HUES6 (cell line): ENCODE data around the gene MAPRE3.

Source experiments
- H3K27ac ChIP-seq: 2 replicates; pipeline ENCODE4 v1.7.0; 2013; ENCODE audit warnings: low read depth, mild to moderate bottlenecking, low read length, inconsistent platforms
- H3K27me3 ChIP-seq: 2 replicates; pipeline ENCODE4 v1.6.1; 2013; ENCODE audit warnings: low read length; ENCODE audit not compliant: control insufficient read depth, insufficient read depth
- H3K36me3 ChIP-seq: 2 replicates; pipeline ENCODE4 v1.6.1; 2013; ENCODE audit warnings: low read length; ENCODE audit not compliant: control insufficient read depth, insufficient read depth
- H3K4me1 ChIP-seq: 2 replicates; pipeline ENCODE4 v1.6.1; 2013; ENCODE audit warnings: low read length; ENCODE audit not compliant: control insufficient read depth, insufficient read depth
- H3K4me3 ChIP-seq: 2 replicates; pipeline ENCODE4 v1.5.1; 2013; ENCODE audit warnings: low read depth, low read length
- H3K9ac ChIP-seq: one replicate; pipeline ENCODE4 v1.6.1; 2013; ENCODE audit warnings: mild to moderate bottlenecking, low read length
- H3K9me3 ChIP-seq: 2 replicates; pipeline ENCODE4 v1.6.1; 2013; ENCODE audit warnings: low read depth, low read length; ENCODE audit not compliant: control insufficient read depth, insufficient read depth

Gene MAPRE3

GRCh38 chr2:27014771-27015433 is 44.5 kb downstream of the MAPRE3 start:
- Histone ChIP-seq H3K9me3 (peaks cover 22% of the 10 kb centered on the region), H3K9ac (no peak overlapping the region), H3K27me3 (no peaks in the 10 kb centered on the region), H3K36me3 (no peaks in the 10 kb centered on the region; the same call in 1 of the 2 replicates), H3K4me3 (no peak overlapping the region), H3K27ac (no peak overlapping the region), H3K4me1 (peaks cover 10% of the 10 kb centered on the region; the same call in 1 of the 2 replicates)

GRCh38 chr2:27016801-27017325 is 46.4 kb downstream of the MAPRE3 start:
- Histone ChIP-seq H3K4me1 (peaks cover 10% of the 10 kb centered on the region; the same call in 1 of the 2 replicates), H3K9me3 (peaks cover 22% of the 10 kb centered on the region), H3K36me3 (no peaks in the 10 kb centered on the region; the same call in 1 of the 2 replicates), H3K4me3 (no peak overlapping the region), H3K9ac (no peak overlapping the region), H3K27ac (no peak overlapping the region), H3K27me3 (no peaks in the 10 kb centered on the region)

- H3K4me3 ChIP-seq, result no peak overlapping the region
- H3K4me1 ChIP-seq, result peaks cover 10% of the 10 kb centered on the region; the same call in 1 of the 2 replicates
- no peak overlapping the region for H3K27ac ChIP-seq
- peaks cover 14% of the 10 kb centered on the region for H3K9me3 ChIP-seq
- no peaks in the 10 kb centered on the region for H3K27me3 ChIP-seq
- peaks cover 5% of the 10 kb centered on the region for H3K36me3 ChIP-seq
- H3K9ac ChIP-seq, result no peak overlapping the region
These were observed 47.7 kb downstream of the MAPRE3 start for GRCh38 chr2:27018142-27018541.

GRCh38 chr2:27019459-27019858 is 49.0 kb downstream of the MAPRE3 start:
- H3K27ac ChIP-seq, result no peak overlapping the region
- H3K4me1 ChIP-seq, result peaks cover 11% of the 10 kb centered on the region; the same call in 1 of the 2 replicates
- H3K9me3 ChIP-seq, result 0 out of 2 replicates have a peak, but pooled peaks cover 2% of the 10 kb centered on the region
- H3K36me3 ChIP-seq, result peaks cover 5% of the 10 kb centered on the region
- H3K4me3 ChIP-seq, result no peak overlapping the region
- no peaks in the 10 kb centered on the region for H3K27me3 ChIP-seq
- no peak overlapping the region for H3K9ac ChIP-seq

GRCh38 chr2:27019931-27020855 is 49.8 kb downstream of the MAPRE3 start:
- H3K4me1 ChIP-seq, result peaks cover 15% of the 10 kb centered on the region; the same call in 1 of the 2 replicates
- H3K27ac ChIP-seq, result no peak overlapping the region

GRCh38 chr2:27021253-27022049 is 51.0 kb downstream of the MAPRE3 start:
- H3K4me1 ChIP-seq, result peaks cover 10% of the 10 kb centered on the region; the same call in 1 of the 2 replicates
- H3K27ac ChIP-seq, result no peak overlapping the region
- H3K9me3 ChIP-seq, result no peaks in the 10 kb centered on the region
- peaks cover 5% of the 10 kb centered on the region for H3K36me3 ChIP-seq
- no peak overlapping the region for H3K9ac ChIP-seq
- H3K27me3 ChIP-seq, result no peaks in the 10 kb centered on the region
- H3K4me3 ChIP-seq, result no peak overlapping the region

More at GRCh38 chr2:27019931-27020855, 49.8 kb downstream of the MAPRE3 start:
- H3K4me3 ChIP-seq, result no peak overlapping the region
- no peak overlapping the region for H3K9ac ChIP-seq
- H3K36me3 ChIP-seq, result peaks cover 5% of the 10 kb centered on the region
- no peaks in the 10 kb centered on the region for H3K9me3 ChIP-seq
- no peaks in the 10 kb centered on the region for H3K27me3 ChIP-seq

- peaks cover 13% of the 10 kb centered on the region for H3K36me3 ChIP-seq
- peaks cover 5% of the 10 kb centered on the region; the same call in 1 of the 2 replicates for H3K4me1 ChIP-seq
- no peak overlapping the region for H3K4me3 ChIP-seq
These were observed 53.3 kb downstream of the MAPRE3 start for GRCh38 chr2:27023740-27024139.

GRCh38 chr2:27024188-27024587 is 53.8 kb downstream of the MAPRE3 start:
- Histone ChIP-seq H3K4me3 (no peak overlapping the region), H3K27ac (no peak overlapping the region), H3K9me3 (no peaks in the 10 kb centered on the region), H3K9ac (no peak overlapping the region), H3K27me3 (no peaks in the 10 kb centered on the region), H3K36me3 (peaks cover 15% of the 10 kb centered on the region), H3K4me1 (peaks cover 5% of the 10 kb centered on the region; the same call in 1 of the 2 replicates)

More at GRCh38 chr2:27023740-27024139, 53.3 kb downstream of the MAPRE3 start:
- Histone ChIP-seq H3K27me3 (no peaks in the 10 kb centered on the region), H3K9me3 (no peaks in the 10 kb centered on the region), H3K27ac (no peak overlapping the region), H3K9ac (no peak overlapping the region)

GRCh38 chr2:27024812-27025211 is 54.4 kb downstream of the MAPRE3 start:
- H3K27ac ChIP-seq, result no peak overlapping the region
- peaks cover 5% of the 10 kb centered on the region; the same call in 1 of the 2 replicates for H3K4me1 ChIP-seq
- H3K4me3 ChIP-seq, result no peak overlapping the region
- H3K27me3 ChIP-seq, result no peaks in the 10 kb centered on the region
- H3K9me3 ChIP-seq, result no peaks in the 10 kb centered on the region
- peaks cover 20% of the 10 kb centered on the region for H3K36me3 ChIP-seq
- H3K9ac ChIP-seq, result no peak overlapping the region

GRCh38 chr2:27025281-27025800 is 54.9 kb downstream of the MAPRE3 start:
- Histone ChIP-seq H3K4me3 (no peak overlapping the region), H3K27ac (no peak overlapping the region), H3K27me3 (no peaks in the 10 kb centered on the region), H3K9me3 (no peaks in the 10 kb centered on the region), H3K36me3 (peaks cover 25% of the 10 kb centered on the region), H3K4me1 (peaks cover 5% of the 10 kb centered on the region; the same call in 1 of the 2 replicates), H3K9ac (no peak overlapping the region)
